Large intestine (tissue), 12 donors: Measurements from ENCODE around the gene DHX8. TPM values are rescaled to one million over a fixed set of nuclear protein-coding genes. Genes with fewer than 3 reads are reported as not detected.
A peak's percentile ranks its signal among the peaks of the same experiment; 100 is the strongest.

ENCODE experiments used
- DNase-seq, 2 donors: peaks; one replicate each; pipeline versions ENCODE4 v3.0.0 to v3.0.0-alpha.2; 2013
- H3K27ac ChIP-seq: one replicate; pipeline ENCODE4 v1.5.1; 2013; ENCODE audit warnings: low read length
- H3K27me3 ChIP-seq: 2 replicates; pipeline ENCODE4 v1.6.1; 2013; ENCODE audit warnings: low read length; ENCODE audit not compliant: control insufficient read depth, insufficient read depth
- H3K36me3 ChIP-seq: 2 replicates; pipeline ENCODE4 v1.6.1; 2013; ENCODE audit warnings: low read length; ENCODE audit not compliant: control insufficient read depth, insufficient read depth
- H3K4me1 ChIP-seq: one replicate; pipeline ENCODE4 v1.6.1; 2013; ENCODE audit warnings: low read length; ENCODE audit not compliant: control insufficient read depth, insufficient read depth
- H3K4me3 ChIP-seq: one replicate; pipeline ENCODE4 v1.5.1; 2013; ENCODE audit warnings: low read length
- H3K9me3 ChIP-seq: one replicate; pipeline ENCODE4 v1.6.1; 2013; ENCODE audit warnings: mild to moderate bottlenecking, low read depth, low read length, moderate library complexity; ENCODE audit not compliant: control insufficient read depth
- WGBS: methylation state at CpG from one replicate; pipeline ENCODE4 v1.1.5; 2013; ENCODE audit warnings: low lambda C conversion rate; ENCODE audit not compliant: insufficient coverage; 5-methylcytosine and 5-hydroxymethylcytosine counted together
- long read RNA-seq, 11 donors: transcript quantifications; one replicate each; lab custom pipeline, GENCODE V29; 2026
- polyA plus RNA-seq: library from polyadenylated mRNA; unstranded; fragments of 120-200 nt; gene quantifications from one replicate; pipeline ENCODE4 v1.2.1, GENCODE V29; 2013

The DHX8 gene
- polyA plus RNA-seq = 27.8 TPM
- long read RNA-seq, donor 1 = 0 reads
- long read RNA-seq, donor 2, full-length matches to known transcripts = 2 of 2 reads
- long read RNA-seq, donor 2, partial matches to known transcripts = 0 of 2 reads
- long read RNA-seq, donor 2, other reads (novel, unspliced or antisense) = 0 of 2 reads
- long read RNA-seq, donor 3 = 0 reads
- long read RNA-seq, donor 4 = 0 reads
- long read RNA-seq, donor 5, partial matches to known transcripts = 0 of 1 reads
- long read RNA-seq, donor 5, other reads (novel, unspliced or antisense) = 0 of 1 reads
- long read RNA-seq, donor 6, full-length matches to known transcripts = 6 of 6 reads
- long read RNA-seq, donor 6, partial matches to known transcripts = 0 of 6 reads
- long read RNA-seq, donor 6, other reads (novel, unspliced or antisense) = 0 of 6 reads
- long read RNA-seq, donor 7, partial matches to known transcripts = 5 of 5 reads
- long read RNA-seq, donor 7, other reads (novel, unspliced or antisense) = 0 of 5 reads
- long read RNA-seq, donor 8, full-length matches to known transcripts = 7 of 7 reads
- long read RNA-seq, donor 8, partial matches to known transcripts = 0 of 7 reads
- long read RNA-seq, donor 8, other reads (novel, unspliced or antisense) = 0 of 7 reads
- long read RNA-seq, donor 9, full-length matches to known transcripts = 2 of 2 reads
- long read RNA-seq, donor 9, partial matches to known transcripts = 0 of 2 reads
- long read RNA-seq, donor 9, other reads (novel, unspliced or antisense) = 0 of 2 reads
- long read RNA-seq, donor 10, full-length matches to known transcripts = 4 of 4 reads
- long read RNA-seq, donor 10, partial matches to known transcripts = 0 of 4 reads
- long read RNA-seq, donor 10, other reads (novel, unspliced or antisense) = 0 of 4 reads
- long read RNA-seq, donor 11, full-length matches to known transcripts = 2 of 2 reads
- long read RNA-seq, donor 11, partial matches to known transcripts = 0 of 2 reads
- long read RNA-seq, donor 11, other reads (novel, unspliced or antisense) = 0 of 2 reads

- 0% methylated on average over 1 of the region's 51 CpGs for WGBS
- Histone ChIP-seq H3K36me3 (no peaks in the 10 kb centered on the region), H3K27me3 (no peaks in the 10 kb centered on the region), H3K4me1 (peaks cover 28% of the 10 kb centered on the region), H3K27ac (peak within 1 kb of the TSS; percentile 64), H3K9me3 (no peaks in the 10 kb centered on the region), H3K4me3 (peak within 1 kb of the TSS; percentile 70)
- peak; percentile 98 to 99 for DNase-seq
These were observed at the start of gene DHX8 for GRCh38 chr17:43483674-43484551. DHX8 (plus strand) TSS chr17:43483975; CDS start chr17:43484038, 63 bp downstream.

DNA sequence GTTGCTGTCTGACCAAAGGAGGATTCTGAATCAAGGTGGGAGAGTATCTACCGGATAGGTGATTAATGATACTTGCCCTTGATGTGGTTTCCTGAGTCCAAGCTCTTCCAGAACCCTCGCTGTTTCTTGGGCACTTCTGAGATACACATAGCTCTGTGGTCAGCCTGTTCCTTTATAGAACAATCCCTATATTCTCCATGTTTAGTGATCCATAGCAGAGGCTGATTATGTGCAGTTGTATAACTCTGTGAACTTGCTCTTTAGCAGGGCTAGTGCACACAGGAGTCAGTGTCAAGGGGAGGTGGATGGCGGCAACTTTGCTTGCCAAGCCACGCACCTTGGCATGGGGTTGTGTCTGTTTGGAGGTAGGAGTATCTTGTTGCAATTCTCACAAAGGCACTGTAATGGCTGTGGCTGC is 48.9 kb upstream of the DHX8 start:
- no peak for DNase-seq
- Histone ChIP-seq H3K36me3 (no peaks in the 10 kb centered on the region), H3K4me1 (no peaks in the 10 kb centered on the region), H3K27ac (no peak overlapping the region), H3K4me3 (no peak overlapping the region), H3K27me3 (peaks cover 2% of the 10 kb centered on the region), H3K9me3 (no peaks in the 10 kb centered on the region)
- 100% methylated on average over 1 of the region's 4 CpGs for WGBS

DNA sequence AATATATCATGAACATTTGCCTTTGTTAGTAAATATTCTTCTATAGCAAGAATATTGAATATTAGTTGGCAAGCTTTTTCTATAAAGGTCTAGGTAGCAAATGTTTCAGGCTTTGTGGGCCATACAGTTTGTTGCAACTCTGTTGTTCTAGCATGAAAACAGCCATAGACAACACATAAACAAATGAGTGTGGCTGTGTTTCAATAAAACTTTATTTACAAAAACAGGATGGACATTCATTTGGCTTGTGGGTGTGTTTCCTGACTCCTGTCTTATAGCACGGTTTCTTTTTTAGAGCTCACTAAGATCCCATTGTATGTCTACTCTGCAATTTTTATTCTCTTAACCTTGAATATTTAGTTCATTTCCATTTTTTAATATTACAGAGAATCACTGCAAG is 46.0 kb upstream of the DHX8 start:
- Histone ChIP-seq H3K4me3 (no peak overlapping the region), H3K9me3 (no peaks in the 10 kb centered on the region), H3K36me3 (no peaks in the 10 kb centered on the region), H3K27me3 (no peaks in the 10 kb centered on the region), H3K4me1 (no peaks in the 10 kb centered on the region), H3K27ac (no peak overlapping the region)
- no peak for DNase-seq
- 88% methylated on average over 1 of the region's 1 CpG for WGBS

DNA sequence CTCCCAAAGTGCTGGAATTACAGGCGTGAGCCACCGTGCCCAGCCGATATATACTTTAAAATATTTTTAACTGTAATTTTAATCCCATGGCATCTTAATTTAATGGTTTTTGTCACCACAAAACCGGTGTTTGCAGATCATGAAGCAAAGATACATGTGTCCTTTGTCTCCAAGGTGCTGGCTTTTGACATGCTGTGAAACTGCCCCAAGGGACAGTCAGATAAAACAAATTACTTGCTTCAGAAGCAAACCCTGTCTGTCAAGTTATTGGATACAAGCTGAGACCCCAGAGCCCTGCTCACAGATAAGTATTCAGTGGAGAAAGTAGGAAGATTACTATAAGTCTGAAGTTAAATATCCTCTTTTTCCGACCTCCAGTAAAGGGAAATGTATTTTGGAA is 45.1 kb upstream of the DHX8 start:
- Histone ChIP-seq H3K4me3 (no peak overlapping the region), H3K9me3 (no peaks in the 10 kb centered on the region), H3K27ac (no peak overlapping the region), H3K27me3 (no peaks in the 10 kb centered on the region), H3K36me3 (no peaks in the 10 kb centered on the region), H3K4me1 (no peaks in the 10 kb centered on the region)
- no peak for DNase-seq
- 48% methylated on average over 3 of the region's 5 CpGs for WGBS

- no peak overlapping the region for H3K4me3 ChIP-seq
- H3K27ac ChIP-seq = no peak overlapping the region
- H3K9me3 ChIP-seq = no peaks in the 10 kb centered on the region
- H3K4me1 ChIP-seq = no peaks in the 10 kb centered on the region
- no CpG with 5 or more reads among the region's 1 CpG for WGBS
- H3K27me3 ChIP-seq = no peaks in the 10 kb centered on the region
- no peak for DNase-seq
- H3K36me3 ChIP-seq = no peaks in the 10 kb centered on the region
These were observed 44.7 kb upstream of the DHX8 start for GRCh38 chr17:43439041-43439440.

GRCh38 chr17:43442711-43443110 is 41.1 kb upstream of the DHX8 start:
- Histone ChIP-seq H3K4me1 (no peaks in the 10 kb centered on the region), H3K36me3 (no peaks in the 10 kb centered on the region), H3K27me3 (no peaks in the 10 kb centered on the region), H3K9me3 (no peaks in the 10 kb centered on the region), H3K4me3 (no peak overlapping the region), H3K27ac (no peak overlapping the region)
- WGBS = no CpG with 5 or more reads among the region's 2 CpGs
- DNase-seq = no peak

DNA sequence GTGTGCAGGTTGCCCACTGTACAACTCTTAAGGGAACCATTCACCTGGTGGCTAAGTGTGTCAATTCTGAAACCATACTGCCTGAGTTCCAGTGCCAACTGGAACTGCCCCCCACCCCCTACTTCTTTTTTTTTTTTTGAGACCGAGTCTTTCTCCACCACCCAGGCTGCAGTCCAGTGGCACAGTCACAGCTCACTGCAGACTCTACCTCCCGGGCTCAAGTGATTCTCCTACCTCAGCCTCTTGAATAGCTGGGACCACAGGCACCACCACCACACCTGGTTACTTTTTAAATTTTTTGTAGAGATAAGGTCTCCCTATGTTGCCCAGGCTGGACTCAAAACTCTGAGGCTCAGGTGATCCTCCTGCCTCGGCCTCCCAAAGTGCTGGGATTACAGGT is 40.4 kb upstream of the DHX8 start:
- no peak overlapping the region for H3K27ac ChIP-seq
- no peak for DNase-seq
- no CpG with 5 or more reads among the region's 3 CpGs for WGBS
- H3K9me3 ChIP-seq = no peaks in the 10 kb centered on the region
- H3K4me1 ChIP-seq = no peaks in the 10 kb centered on the region
- no peaks in the 10 kb centered on the region for H3K36me3 ChIP-seq
- H3K27me3 ChIP-seq = no peaks in the 10 kb centered on the region
- no peak overlapping the region for H3K4me3 ChIP-seq

- Histone ChIP-seq H3K27me3 (no peaks in the 10 kb centered on the region), H3K36me3 (no peaks in the 10 kb centered on the region), H3K4me1 (peaks cover 8% of the 10 kb centered on the region), H3K4me3 (no peak overlapping the region), H3K9me3 (no peaks in the 10 kb centered on the region), H3K27ac (no peak overlapping the region)
- WGBS = 77% methylated on average over 3 of the region's 8 CpGs
- DNase-seq = no peak
These were observed 39.4 kb upstream of the DHX8 start for GRCh38 chr17:43444223-43445008.

DNA sequence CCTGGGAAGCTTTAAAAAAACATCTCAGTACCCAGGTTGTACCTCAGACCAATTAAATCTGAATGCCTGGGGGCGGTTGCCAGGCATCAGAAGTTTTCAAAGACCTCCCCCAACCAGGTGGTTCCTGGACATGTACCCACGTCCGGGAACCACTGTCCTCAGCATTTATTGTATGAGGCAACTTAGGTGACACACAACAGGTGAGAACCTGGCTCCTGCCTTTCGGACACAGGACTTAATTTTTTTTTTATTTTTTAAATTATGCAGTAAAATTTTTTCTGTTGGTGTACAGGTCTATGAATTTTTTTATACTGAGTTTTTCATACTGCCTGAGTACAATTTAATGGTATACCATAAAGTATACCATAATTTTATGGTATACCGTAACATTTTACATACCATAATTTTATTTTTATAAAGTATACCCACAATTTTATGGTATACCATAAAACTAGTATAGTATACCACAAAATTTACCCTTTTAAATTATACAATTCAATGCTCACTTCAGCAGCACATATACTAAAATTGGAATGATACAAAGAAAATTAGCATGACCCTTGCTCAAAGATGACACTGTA is 38.7 kb upstream of the DHX8 start:
- no peaks in the 10 kb centered on the region for H3K9me3 ChIP-seq

More for the DNA sequence above, 38.7 kb upstream of the DHX8 start:
- H3K27me3 ChIP-seq = no peaks in the 10 kb centered on the region
- H3K27ac ChIP-seq = no peak overlapping the region
- 0% methylated on average over 1 of the region's 5 CpGs for WGBS
- H3K36me3 ChIP-seq = no peaks in the 10 kb centered on the region
- no peak for DNase-seq
- H3K4me1 ChIP-seq = peaks cover 14% of the 10 kb centered on the region
- no peak overlapping the region for H3K4me3 ChIP-seq
